Glutamatergic neuron (in vitro differentiated cells): ENCODE data around the gene B4GALT7. TPM values are rescaled to one million over a fixed set of nuclear protein-coding genes. Genes with fewer than 3 reads are reported as not detected.
"Not testable (repeated sequence)": the region's sequence is repeated elsewhere in the genome, so short reads cannot be mapped to it uniquely, and the experiment has no call there.

Experiments used
- DNase-seq: peaks from one replicate; pipeline ENCODE4 v3.0.0; 2022
- H3K27ac Mint-ChIP-seq: one replicate; pipeline ENCODE4 v1.8.0; 2020; ENCODE audit warnings: mild to moderate bottlenecking, mixed read lengths, inconsistent platforms; ENCODE audit not compliant: unreplicated experiment
- H3K27me3 Mint-ChIP-seq: one replicate; pipeline ENCODE4 v1.8.0; 2020; ENCODE audit warnings: mild to moderate bottlenecking, moderate library complexity, mixed read lengths, inconsistent platforms; ENCODE audit not compliant: unreplicated experiment
- H3K36me3 Mint-ChIP-seq: one replicate; pipeline ENCODE4 v1.8.0; 2020; ENCODE audit warnings: mild to moderate bottlenecking, mixed read lengths, inconsistent platforms; ENCODE audit not compliant: unreplicated experiment
- H3K4me1 Mint-ChIP-seq: one replicate; pipeline ENCODE4 v1.8.0; 2020; ENCODE audit warnings: mild to moderate bottlenecking, low read depth, mixed read lengths, inconsistent platforms; ENCODE audit not compliant: unreplicated experiment
- H3K4me3 Mint-ChIP-seq: one replicate; pipeline ENCODE4 v1.8.0; 2020; ENCODE audit warnings: mild to moderate bottlenecking, mixed read lengths, inconsistent platforms; ENCODE audit not compliant: unreplicated experiment
- H3K9me3 Mint-ChIP-seq: one replicate; pipeline ENCODE4 v1.8.0; 2020; ENCODE audit warnings: mild to moderate bottlenecking, moderate library complexity, mixed read lengths, inconsistent platforms; ENCODE audit not compliant: unreplicated experiment
- total RNA-seq: library from RNA; stranded (reverse); fragmentation: NEBNext Ultra II Directional; extraction: Animal tissue kit (Norgen Biotek cat#: 25700); gene quantifications from one replicate; pipeline ENCODE4 v1.2.1, GENCODE V29; 2021; ENCODE audit not compliant: unreplicated experiment
- TF ChIP-seq, protein P1 (sequence below): fragments of 200-600 bp; sonication (generic); IDR thresholded peaks from one replicate; pipeline ENCODE4 v1.5.0; 2021; ENCODE audit not compliant: partially characterized antibody, unreplicated experiment

B4GALT7 gene
- total RNA-seq, 1 donor from 2014 or later, result 29.3 TPM

GRCh38 chr5:177611446-177612214 is 11.7 kb downstream of the B4GALT7 start:
- Mint-ChIP-seq H3K27me3 (peaks cover 3% of the 10 kb centered on the region), H3K4me3 (no peak overlapping the region), H3K36me3 (no peaks in the 10 kb centered on the region), H3K9me3 (no peaks in the 10 kb centered on the region), H3K27ac (no peak overlapping the region), H3K4me1 (peaks cover 3% of the 10 kb centered on the region)
- TF ChIP-seq, protein P1, sequence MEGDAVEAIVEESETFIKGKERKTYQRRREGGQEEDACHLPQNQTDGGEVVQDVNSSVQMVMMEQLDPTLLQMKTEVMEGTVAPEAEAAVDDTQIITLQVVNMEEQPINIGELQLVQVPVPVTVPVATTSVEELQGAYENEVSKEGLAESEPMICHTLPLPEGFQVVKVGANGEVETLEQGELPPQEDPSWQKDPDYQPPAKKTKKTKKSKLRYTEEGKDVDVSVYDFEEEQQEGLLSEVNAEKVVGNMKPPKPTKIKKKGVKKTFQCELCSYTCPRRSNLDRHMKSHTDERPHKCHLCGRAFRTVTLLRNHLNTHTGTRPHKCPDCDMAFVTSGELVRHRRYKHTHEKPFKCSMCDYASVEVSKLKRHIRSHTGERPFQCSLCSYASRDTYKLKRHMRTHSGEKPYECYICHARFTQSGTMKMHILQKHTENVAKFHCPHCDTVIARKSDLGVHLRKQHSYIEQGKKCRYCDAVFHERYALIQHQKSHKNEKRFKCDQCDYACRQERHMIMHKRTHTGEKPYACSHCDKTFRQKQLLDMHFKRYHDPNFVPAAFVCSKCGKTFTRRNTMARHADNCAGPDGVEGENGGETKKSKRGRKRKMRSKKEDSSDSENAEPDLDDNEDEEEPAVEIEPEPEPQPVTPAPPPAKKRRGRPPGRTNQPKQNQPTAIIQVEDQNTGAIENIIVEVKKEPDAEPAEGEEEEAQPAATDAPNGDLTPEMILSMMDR, result no peak
- DNase-seq, result no peak

DNA sequence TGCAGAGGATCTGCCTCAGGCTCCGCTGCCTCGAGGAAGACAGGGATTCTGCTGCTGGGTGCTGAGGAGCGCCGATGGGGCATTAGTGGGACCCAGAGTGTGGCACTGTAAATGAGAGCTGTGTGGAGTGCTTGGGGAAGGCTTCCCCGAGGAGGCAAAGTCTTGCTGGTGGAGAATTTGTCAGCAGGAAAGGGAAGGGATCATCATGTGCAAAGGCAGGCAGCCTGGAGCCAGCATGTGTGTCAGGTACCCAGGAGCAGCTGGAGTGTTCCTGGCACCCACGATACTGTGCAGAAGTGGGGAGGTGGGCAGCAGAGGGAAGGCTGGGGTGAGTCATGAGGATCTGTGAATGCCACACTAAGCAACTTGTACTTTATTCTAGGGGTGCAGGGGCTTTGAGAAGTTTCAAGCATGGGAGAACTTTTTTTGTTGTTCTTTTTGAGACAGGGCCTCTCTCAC is 12.3 kb downstream of the B4GALT7 start:
- Mint-ChIP-seq H3K4me3 (no peak overlapping the region), H3K36me3 (no peaks in the 10 kb centered on the region)
- TF ChIP-seq, protein P1, result no peak

GRCh38 chr5:177620560-177620959 is 20.6 kb downstream of the B4GALT7 start:
- Mint-ChIP-seq H3K27me3 (peaks cover 3% of the 10 kb centered on the region), H3K4me3 (no peak overlapping the region), H3K36me3 (peaks cover 20% of the 10 kb centered on the region), H3K27ac (no peak overlapping the region), H3K4me1 (no peaks in the 10 kb centered on the region), H3K9me3 (peaks cover 3% of the 10 kb centered on the region)
- TF ChIP-seq, protein P1, result no peak
- no peak for DNase-seq

More for the DNA sequence above, 12.3 kb downstream of the B4GALT7 start:
- Mint-ChIP-seq H3K4me1 (peaks cover 3% of the 10 kb centered on the region), H3K27ac (no peak overlapping the region), H3K9me3 (no peaks in the 10 kb centered on the region), H3K27me3 (peaks cover 3% of the 10 kb centered on the region)
- no peak for DNase-seq

GRCh38 chr5:177624172-177624571 is 24.2 kb downstream of the B4GALT7 start:
- DNase-seq, H3K36me3 Mint-ChIP-seq, H3K27ac Mint-ChIP-seq, H3K4me1 Mint-ChIP-seq, H3K9me3 Mint-ChIP-seq, H3K27me3 Mint-ChIP-seq, H3K4me3 Mint-ChIP-seq: not testable (repeated sequence)

DNA sequence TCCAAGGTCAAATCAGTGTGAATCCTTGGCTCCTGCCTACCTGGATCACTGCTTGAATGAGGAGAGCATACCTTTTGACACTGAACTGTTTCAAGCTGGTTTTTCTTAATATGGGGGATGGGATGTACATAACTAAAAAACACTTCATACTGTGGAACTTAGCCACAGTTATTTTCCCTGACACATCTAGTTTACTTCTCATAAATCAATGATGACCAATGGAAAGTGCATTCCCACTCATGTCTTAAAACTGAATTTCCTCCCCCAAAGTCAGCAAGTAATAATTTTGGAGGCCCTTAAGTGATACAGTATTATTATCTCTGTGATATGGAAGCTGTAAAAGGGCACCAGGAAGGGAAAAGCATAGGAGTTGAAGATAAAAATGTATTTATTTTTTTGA is 30.3 kb downstream of the B4GALT7 start:
- H3K4me1 Mint-ChIP-seq, H3K36me3 Mint-ChIP-seq, DNase-seq, H3K27me3 Mint-ChIP-seq, H3K4me3 Mint-ChIP-seq, H3K27ac Mint-ChIP-seq, H3K9me3 Mint-ChIP-seq: not testable (repeated sequence)

GRCh38 chr5:177634912-177635311 is 35.0 kb downstream of the B4GALT7 start:
- DNase-seq, H3K27me3 Mint-ChIP-seq, H3K27ac Mint-ChIP-seq, H3K4me3 Mint-ChIP-seq, H3K4me1 Mint-ChIP-seq: not testable (repeated sequence)
- peaks cover 11% of the 10 kb centered on the region for H3K9me3 Mint-ChIP-seq
- H3K36me3 Mint-ChIP-seq, result peaks cover 15% of the 10 kb centered on the region

- H3K27me3 Mint-ChIP-seq, H3K4me3 Mint-ChIP-seq, H3K27ac Mint-ChIP-seq, H3K36me3 Mint-ChIP-seq, DNase-seq, H3K4me1 Mint-ChIP-seq, H3K9me3 Mint-ChIP-seq: not testable (repeated sequence)
These were observed 45.5 kb downstream of the B4GALT7 start for GRCh38 chr5:177645462-177645861.

GRCh38 chr5:177651235-177651634 is 51.3 kb downstream of the B4GALT7 start:
- not testable (repeated sequence) for H3K4me1 Mint-ChIP-seq, H3K36me3 Mint-ChIP-seq, H3K9me3 Mint-ChIP-seq, H3K27ac Mint-ChIP-seq, H3K27me3 Mint-ChIP-seq, H3K4me3 Mint-ChIP-seq, DNase-seq

DNA sequence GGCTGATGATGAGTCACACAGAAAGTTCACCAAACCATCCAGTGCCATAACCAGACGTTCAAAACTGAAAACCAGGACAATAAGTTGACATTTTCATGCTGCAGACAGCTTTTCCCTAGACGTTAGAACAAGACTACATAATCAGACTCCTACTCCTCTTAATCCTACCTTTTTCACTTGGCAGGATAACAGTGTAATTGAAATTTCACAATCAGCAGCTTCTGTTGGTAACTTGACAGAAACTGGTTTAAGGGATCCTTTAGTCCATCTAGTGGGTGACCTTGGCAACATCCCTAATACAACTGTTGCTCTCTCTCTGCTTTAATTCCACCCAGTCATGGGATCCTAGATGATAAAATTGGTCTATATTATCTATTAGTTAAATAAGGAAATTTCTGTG is 57.9 kb downstream of the B4GALT7 start:
- not testable (repeated sequence) for H3K4me1 Mint-ChIP-seq, DNase-seq, H3K4me3 Mint-ChIP-seq, H3K27me3 Mint-ChIP-seq, H3K36me3 Mint-ChIP-seq, H3K27ac Mint-ChIP-seq, H3K9me3 Mint-ChIP-seq

GRCh38 chr5:177658542-177658941 is 58.6 kb downstream of the B4GALT7 start:
- not testable (repeated sequence) for H3K27me3 Mint-ChIP-seq, H3K9me3 Mint-ChIP-seq, H3K4me3 Mint-ChIP-seq, H3K4me1 Mint-ChIP-seq, H3K36me3 Mint-ChIP-seq, H3K27ac Mint-ChIP-seq, DNase-seq
